Astrocyte of the spinal cord (primary cell): ENCODE measurements around the gene TUBA1A.
"Not testable (repeated sequence)": the region's sequence is repeated elsewhere in the genome, so short reads cannot be mapped to it uniquely, and the experiment has no call there.

Experiments
- DNase-seq: peaks from one replicate; pipeline ENCODE4 v3.0.0; 2011; ENCODE audit warnings: low read depth, low spot score
- H3K4me3 ChIP-seq: 2 replicates; pipeline ENCODE4 v1.5.1; 2011; ENCODE audit warnings: low read depth, mild to moderate bottlenecking, low read length, moderate library complexity
- in situ Hi-C: cut with HindIII; loops from 2 replicates; pipeline ENCODE4 v1.10.0; 2017; ENCODE audit warnings: low sequenced_read_pairs
- TF ChIP-seq, protein P1 (sequence below): IDR thresholded peaks from 2 replicates; pipeline ENCODE4 v1.5.1; 2012; ENCODE audit warnings: low read depth, mild to moderate bottlenecking, low read length, inconsistent platforms

Gene TUBA1A

GRCh38 chr12:49190974-49191373, 2.1 kb upstream of the TUBA1A start:
- TF ChIP-seq, protein P1, sequence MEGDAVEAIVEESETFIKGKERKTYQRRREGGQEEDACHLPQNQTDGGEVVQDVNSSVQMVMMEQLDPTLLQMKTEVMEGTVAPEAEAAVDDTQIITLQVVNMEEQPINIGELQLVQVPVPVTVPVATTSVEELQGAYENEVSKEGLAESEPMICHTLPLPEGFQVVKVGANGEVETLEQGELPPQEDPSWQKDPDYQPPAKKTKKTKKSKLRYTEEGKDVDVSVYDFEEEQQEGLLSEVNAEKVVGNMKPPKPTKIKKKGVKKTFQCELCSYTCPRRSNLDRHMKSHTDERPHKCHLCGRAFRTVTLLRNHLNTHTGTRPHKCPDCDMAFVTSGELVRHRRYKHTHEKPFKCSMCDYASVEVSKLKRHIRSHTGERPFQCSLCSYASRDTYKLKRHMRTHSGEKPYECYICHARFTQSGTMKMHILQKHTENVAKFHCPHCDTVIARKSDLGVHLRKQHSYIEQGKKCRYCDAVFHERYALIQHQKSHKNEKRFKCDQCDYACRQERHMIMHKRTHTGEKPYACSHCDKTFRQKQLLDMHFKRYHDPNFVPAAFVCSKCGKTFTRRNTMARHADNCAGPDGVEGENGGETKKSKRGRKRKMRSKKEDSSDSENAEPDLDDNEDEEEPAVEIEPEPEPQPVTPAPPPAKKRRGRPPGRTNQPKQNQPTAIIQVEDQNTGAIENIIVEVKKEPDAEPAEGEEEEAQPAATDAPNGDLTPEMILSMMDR, result no peak
- in situ Hi-C loops, result no loop called here

GRCh38 chr12:49189731-49190716, 1.1 kb upstream of the TUBA1A start:
- H3K4me3 ChIP-seq, result peak overlapping the region; percentile 99
- TF ChIP-seq, protein P1, result no peak
- DNase-seq, result peak; percentile 19
- in situ Hi-C loops, result no loop called here

More at GRCh38 chr12:49190974-49191373, 2.1 kb upstream of the TUBA1A start:
- no peak for DNase-seq
- no peak overlapping the region for H3K4me3 ChIP-seq

DNA sequence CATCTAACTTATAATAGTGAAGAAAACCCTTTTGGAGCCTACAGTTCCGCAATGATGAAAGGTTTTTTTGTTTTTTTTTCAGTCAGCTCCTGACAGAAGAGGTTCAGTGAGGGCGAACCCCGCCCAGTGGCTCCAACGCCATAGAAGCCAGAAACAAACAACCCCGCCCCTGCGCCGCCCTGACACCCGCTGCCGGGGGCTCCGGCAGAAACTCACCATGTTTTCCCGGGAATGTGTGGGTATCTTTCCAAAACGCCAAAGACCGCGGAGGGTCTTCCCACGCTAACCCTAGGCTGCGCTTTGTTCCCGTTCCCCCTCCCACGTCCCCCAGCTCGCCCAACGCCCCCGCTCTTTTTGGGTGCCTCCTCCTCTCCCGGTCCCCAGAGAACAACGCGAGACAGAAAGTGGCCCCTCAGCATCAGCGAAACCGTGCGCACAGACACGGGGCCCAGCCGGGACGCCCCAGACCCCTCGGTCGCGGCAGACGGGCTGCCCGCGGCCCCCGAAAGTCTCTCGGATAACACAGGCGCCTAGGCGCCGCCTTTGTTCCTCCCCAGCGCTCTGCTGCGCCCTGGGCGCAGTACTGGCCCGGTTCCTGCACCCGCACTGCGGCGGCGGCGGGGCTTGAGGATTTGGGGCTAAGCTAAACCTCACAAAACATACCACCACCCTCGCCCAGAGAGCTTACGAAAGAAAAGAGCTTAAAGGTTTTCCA, 522 bp downstream of the TUBA1A start:
- no peak for DNase-seq
- in situ Hi-C loops, result no loop called here
- TF ChIP-seq, protein P1, result no peak

GRCh38 chr12:49187184-49187583, 1.7 kb downstream of the TUBA1A start:
- in situ Hi-C loops, result no loop called here
- TF ChIP-seq, protein P1, result no peak
- DNase-seq, result peak; percentile 70
- peak overlapping the region; percentile 99 for H3K4me3 ChIP-seq

More for the DNA sequence above, 522 bp downstream of the TUBA1A start:
- peak overlapping the region; percentile 99 for H3K4me3 ChIP-seq

DNA sequence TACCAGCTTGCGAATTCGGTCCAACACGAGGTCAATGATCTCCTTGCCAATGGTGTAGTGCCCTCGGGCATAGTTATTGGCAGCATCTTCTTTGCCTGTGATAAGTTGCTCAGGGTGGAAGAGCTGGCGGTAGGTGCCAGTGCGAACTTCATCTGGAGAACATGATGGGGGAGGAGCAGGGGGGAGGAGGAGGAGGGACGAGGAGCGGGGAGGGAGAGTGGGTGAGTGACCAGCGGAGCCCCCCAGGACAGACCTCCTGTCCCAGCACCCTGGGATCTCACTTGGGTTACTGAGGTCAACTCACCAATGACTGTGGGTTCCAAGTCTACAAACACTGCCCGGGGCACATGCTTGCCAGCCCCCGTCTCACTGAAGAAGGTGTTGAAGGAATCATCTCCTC, 2.6 kb downstream of the TUBA1A start:
- peak overlapping the region; percentile 99 for H3K4me3 ChIP-seq
- DNase-seq, in situ Hi-C loops: not testable (repeated sequence)

- in situ Hi-C loops, H3K4me3 ChIP-seq, DNase-seq: not testable (repeated sequence)
Observed at GRCh38 chr12:49184697-49185096, 4.2 kb downstream of the TUBA1A start.

DNA sequence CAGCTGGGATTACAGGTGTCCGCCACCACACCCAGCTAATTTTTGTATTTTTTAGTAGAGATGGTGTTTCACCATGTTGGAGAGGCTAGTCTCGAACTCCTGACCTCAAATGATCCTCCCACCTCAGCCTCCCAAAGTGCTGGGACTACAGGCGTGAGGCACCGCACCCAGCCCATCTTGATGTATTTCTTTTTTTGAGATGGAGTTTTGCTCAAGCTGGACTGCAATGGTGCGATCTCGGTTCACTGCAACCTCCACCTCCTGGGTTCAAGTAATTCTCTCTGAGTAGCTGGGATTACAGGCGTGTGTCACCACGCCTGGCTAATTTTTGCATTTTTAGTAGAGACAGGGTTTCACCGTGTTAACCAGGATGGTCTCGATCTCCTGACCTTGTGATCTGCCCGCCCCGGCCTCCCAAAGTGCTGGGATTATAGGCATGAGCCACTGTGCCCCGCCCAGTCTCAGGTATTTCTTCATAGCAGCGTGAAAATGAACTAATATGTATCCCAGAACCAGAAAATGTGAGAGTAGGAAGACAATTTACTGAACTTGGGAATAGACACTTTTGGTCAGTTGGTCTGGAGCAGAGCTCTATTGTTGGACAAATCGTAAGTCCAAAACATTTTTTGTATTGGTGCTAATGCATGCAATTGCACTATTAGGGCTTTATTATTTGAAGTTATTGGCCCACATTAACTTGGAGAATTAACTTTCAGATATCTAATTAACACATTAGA, 5.5 kb downstream of the TUBA1A start:
- in situ Hi-C loops, H3K4me3 ChIP-seq: not testable (repeated sequence)
- peak; percentile 45 for DNase-seq
